ENCODE measurements around the gene GNG12. TPM values are rescaled to one million over a fixed set of nuclear protein-coding genes. Genes with fewer than 3 reads are reported as not detected.

The GNG12 gene
- total RNA-seq, 1 experiment from 2014 or later, result 14.3 TPM

GRCh38 chr1:67677930-67678329 is 155.3 kb downstream of the GNG12 start:
- Histone ChIP-seq H3K18ac (ENCODE audit: insufficient read length, low read depth, low read length) (no peak overlapping the region), H2BK12ac (ENCODE audit: insufficient read length, low read depth, low read length) (no peak overlapping the region), H3K27ac (ENCODE audit: insufficient read length, low read depth, low read length) (no peak overlapping the region), H4K91ac (ENCODE audit: insufficient read length, low read depth, low read length) (no peak overlapping the region), H3K4me1 (ENCODE audit: insufficient read depth, low read length) (no peaks in the 10 kb centered on the region), H3K9ac (ENCODE audit: extremely low read depth, insufficient read length, low read length) (no peak overlapping the region), H3K56ac (ENCODE audit: insufficient read length, low read depth, low read length) (no peak overlapping the region), H3T11ph (ENCODE audit: low read length) (no peak overlapping the region), H3K4me2 (ENCODE audit: insufficient read depth, insufficient read length, low read length) (no peak overlapping the region), H3K79me2 (ENCODE audit: insufficient read depth, low read length) (no peaks in the 10 kb centered on the region), H3K4ac (ENCODE audit: low read depth, low read length) (no peak overlapping the region), H3K14ac (ENCODE audit: insufficient read depth, low read length) (no peak overlapping the region), H2BK15ac (ENCODE audit: low read depth, low read length) (no peak overlapping the region), H2BK5ac (ENCODE audit: insufficient read length, low read length) (no peak overlapping the region), H3K79me1 (ENCODE audit: insufficient read depth, low read depth, low read length, poor library complexity, severe bottlenecking) (no peaks in the 10 kb centered on the region), H4K20me1 (ENCODE audit: control insufficient read depth, insufficient read depth, insufficient read length) (no peaks in the 10 kb centered on the region), H2AFZ (ENCODE audit: low read length) (no peak overlapping the region), H3K23ac (ENCODE audit: insufficient read length, low read depth, low read length) (no peak overlapping the region), H3K27me3 (ENCODE audit: insufficient read depth, low read length) (no peaks in the 10 kb centered on the region), H3K23me2 (ENCODE audit: insufficient read length, low read depth, low read length, poor library complexity, severe bottlenecking) (no peaks in the 10 kb centered on the region), H2BK120ac (ENCODE audit: low read depth, low read length, poor library complexity, severe bottlenecking) (no peak overlapping the region), H2AK5ac (ENCODE audit: insufficient read length, low read length) (no peak overlapping the region), H4K8ac (replicated peaks; ENCODE audit: insufficient read length, low read depth, low read length) (no peak overlapping the region), H3K9me3 (ENCODE audit: control insufficient read depth, low read depth, low read length) (no peaks in the 10 kb centered on the region), H4K5ac (ENCODE audit: insufficient read length, low read depth, low read length) (no peak overlapping the region), H2BK20ac (ENCODE audit: low read depth, low read length, poor library complexity, severe bottlenecking) (no peak overlapping the region)
- DNase-seq, result no peak
- no peaks in the 10 kb centered on the region for H3K9me3 Mint-ChIP-seq
- WGBS (ENCODE audit: extremely low coverage, insufficient read length, low lambda C conversion rate), result no CpG with 5 or more reads among the region's 2 CpGs
- no peak overlapping the region for H3K27ac Mint-ChIP-seq
- TF ChIP-seq CTCF (conservative IDR thresholded peaks at IDR 0.05), result no peak
- H3K4me3 Mint-ChIP-seq, result no peak overlapping the region
- H3K36me3 Mint-ChIP-seq (ENCODE audit: insufficient read depth in 1 of 3, low read depth in 3 of 3), result no peaks in the 10 kb centered on the region
- peaks cover 5% of the 10 kb centered on the region; the same call in 1 of the 2 replicates for H3K27me3 Mint-ChIP-seq (ENCODE audit: low read depth)
- peaks cover 0 to 9% of the 10 kb centered on the region in 2 experiments; a peak in 3 of 4 replicates for H3K4me1 Mint-ChIP-seq

All from H9 (cell line).